NCI-H69 (cell line): ENCODE data around the gene IL17B.

ENCODE experiments used
- DNase-seq: peaks from one replicate; lab custom pipeline; 2025; lab: John Stamatoyannopoulos, UW

Gene IL17B

GRCh38 chr5:149379177-149379761 lies at the start of gene IL17B:
TSS of gene IL17B (minus strand) at chr5:149379292. CDS start at chr5:149379225, 67 bp downstream.
- no peak for DNase-seq

- no peak for DNase-seq
Observed at GRCh38 chr5:149428032-149428431, 48.9 kb upstream of the IL17B start.

GRCh38 chr5:149427374-149427773 lies 48.3 kb upstream of the IL17B start:
- DNase-seq = no peak

GRCh38 chr5:149426931-149427330 lies 47.8 kb upstream of the IL17B start:
- DNase-seq = no peak

- DNase-seq = no peak
Observed at GRCh38 chr5:149425729-149426128, 46.6 kb upstream of the IL17B start.

GRCh38 chr5:149424371-149425315 lies 45.6 kb upstream of the IL17B start:
- no peak for DNase-seq

- DNase-seq = no peak
Observed at GRCh38 chr5:149423794-149424268, 44.7 kb upstream of the IL17B start.

GRCh38 chr5:149423049-149423793 lies 44.1 kb upstream of the IL17B start:
- DNase-seq = no peak

- DNase-seq = no peak
Observed at GRCh38 chr5:149422366-149423048, 43.4 kb upstream of the IL17B start.

- no peak for DNase-seq
Observed at GRCh38 chr5:149421834-149422233, 42.7 kb upstream of the IL17B start.

GRCh38 chr5:149421372-149421685 lies 42.2 kb upstream of the IL17B start:
- no peak for DNase-seq

GRCh38 chr5:149420545-149421371 lies 41.7 kb upstream of the IL17B start:
- no peak for DNase-seq

- DNase-seq = no peak
Observed at GRCh38 chr5:149419859-149420544, 40.9 kb upstream of the IL17B start.

- DNase-seq = no peak
Observed at GRCh38 chr5:149419532-149419858, 40.4 kb upstream of the IL17B start.

- no peak for DNase-seq
Observed at GRCh38 chr5:149418910-149419531, 39.9 kb upstream of the IL17B start.

GRCh38 chr5:149417711-149418368 lies 38.7 kb upstream of the IL17B start:
- no peak for DNase-seq

GRCh38 chr5:149416987-149417710 lies 38.1 kb upstream of the IL17B start:
- DNase-seq = no peak

GRCh38 chr5:149415066-149415967 lies 36.2 kb upstream of the IL17B start:
- DNase-seq = no peak
